GM19452 (cell line): Measurements from ENCODE around the gene IFT43.

Experiments used
- ATAC-seq: cut with Tn5 transposase; IDR thresholded peaks from one replicate; pipeline ENCODE4 v1.9.1; 2021; ENCODE audit not compliant: unreplicated experiment

IFT43 gene

GRCh38 chr14:75979648-75980565 lies 5.7 kb upstream of the IFT43 start:
- ATAC-seq = no peak

GRCh38 chr14:75980856-75981255 lies 4.7 kb upstream of the IFT43 start:
- ATAC-seq = no peak

- no peak for ATAC-seq
Measured at GRCh38 chr14:75981426-75982265, 3.9 kb upstream of the IFT43 start, which contains the start of gene TGFB3. Gene TGFB3 (minus strand): TSS chr14:75981995. CDS start chr14:75980893, 1,102 bp downstream.

GRCh38 chr14:75982266-75983018 lies 3.1 kb upstream of the IFT43 start:
- peak; percentile 42 for ATAC-seq

- ATAC-seq = no peak
Measured at GRCh38 chr14:75983019-75983358, 2.6 kb upstream of the IFT43 start.

GRCh38 chr14:75984674-75985073 lies 889 bp upstream of the IFT43 start:
- ATAC-seq = no peak

- ATAC-seq = no peak
Measured at GRCh38 chr14:75986439-75986765, 839 bp downstream of the IFT43 start.

GRCh38 chr14:75987201-75987970 lies 1.8 kb downstream of the IFT43 start:
- no peak for ATAC-seq

GRCh38 chr14:75989134-75989533 lies 3.6 kb downstream of the IFT43 start:
- no peak for ATAC-seq

GRCh38 chr14:75990297-75990696 lies 4.7 kb downstream of the IFT43 start:
- no peak for ATAC-seq

GRCh38 chr14:75991753-75992152 lies 6.2 kb downstream of the IFT43 start:
- no peak for ATAC-seq

- ATAC-seq = peak; percentile 71
Measured at GRCh38 chr14:75993567-75994041, 8.0 kb downstream of the IFT43 start.

- ATAC-seq = no peak
Measured at GRCh38 chr14:75995372-75996041, 9.9 kb downstream of the IFT43 start.

- ATAC-seq = no peak
Measured at GRCh38 chr14:75996488-75996887, 10.9 kb downstream of the IFT43 start.

GRCh38 chr14:75999511-76000190 lies 14.1 kb downstream of the IFT43 start:
- ATAC-seq = no peak

GRCh38 chr14:76002383-76002782 lies 16.8 kb downstream of the IFT43 start:
- no peak for ATAC-seq

GRCh38 chr14:76006253-76006652 lies 20.7 kb downstream of the IFT43 start:
- ATAC-seq = no peak

- no peak for ATAC-seq
Measured at GRCh38 chr14:76007379-76007778, 21.8 kb downstream of the IFT43 start.

- no peak for ATAC-seq
Measured at GRCh38 chr14:76007852-76008251, 22.3 kb downstream of the IFT43 start.
